ENCODE results near the gene ZNF678. TPM values are rescaled to one million over a fixed set of nuclear protein-coding genes. Genes with fewer than 3 reads are reported as not detected.

ZNF678 gene
- polyA plus RNA-seq, 3 donors: 1.5 to 1.9 (median 1.7) TPM

GRCh38 chr1:227556288-227556687 is 7.1 kb upstream of the ZNF678 start:
- Mint-ChIP-seq H3K4me3 (no peak overlapping the region), H3K27me3 (ENCODE audit: low read depth in 3 of 3) (peaks cover 38 to 44% (median 43%) of the 10 kb centered on the region in 3 donors), H3K4me1 (peaks cover 20% of the 10 kb centered on the region), H3K27ac (no peak overlapping the region), H3K36me3 (no peaks in the 10 kb centered on the region), H3K9me3 (peaks cover 28 to 76% (median 55%) of the 10 kb centered on the region in 7 donors)
- H3K27ac ChIP-seq (ENCODE audit: low read depth in 1 of 2, low read length in 2 of 2): no peak overlapping the region
- no peak for DNase-seq
- H4K20me1 ChIP-seq (ENCODE audit: insufficient read depth, low read length): no peaks in the 10 kb centered on the region
- no peak overlapping the region for H3K4me3 ChIP-seq (replicated peaks in 1 of 3; ENCODE audit: low read depth in 2 of 3, low read length in 3 of 3)
- H3K9ac ChIP-seq (ENCODE audit: insufficient read depth, low read length, poor library complexity, severe bottlenecking): no peak overlapping the region
- TF ChIP-seq CTCF (IDR thresholded peaks at IDR 0.05): no peak
- intact Hi-C loops (cut with micrococcal nuclease): no loop called here
- no peak overlapping the region for H3K4me2 ChIP-seq (replicated peaks; ENCODE audit: extremely low read depth, low read length, poor library complexity, severe bottlenecking)
- no peaks in the 10 kb centered on the region for H3K36me3 ChIP-seq (replicated peaks in 1 of 2; ENCODE audit: control insufficient read depth in 1 of 2, insufficient read depth in 2 of 2, low read length in 2 of 2)
- 100% methylated on average over 2 of the region's 7 CpGs for WGBS (ENCODE audit: insufficient coverage)
- H3K27me3 ChIP-seq (ENCODE audit: control insufficient read depth in 2 of 2, insufficient read depth in 2 of 2, low read length in 2 of 2): peaks cover 6 to 51% of the 10 kb centered on the region in 2 donors
- no peaks in the 10 kb centered on the region for H3K79me2 ChIP-seq (ENCODE audit: insufficient read depth, low read length)
- H3K4me1 ChIP-seq (ENCODE audit: control insufficient read depth in 1 of 2, insufficient read depth in 2 of 2, low read length in 2 of 2): no peaks in the 10 kb centered on the region
- H3K9me3 ChIP-seq (replicated peaks in 1 of 2; ENCODE audit: control insufficient read depth in 1 of 2, insufficient read depth in 1 of 2, low read length in 2 of 2): peaks cover 32 to 51% of the 10 kb centered on the region in 2 donors
- no peak overlapping the region for H2AFZ ChIP-seq (ENCODE audit: insufficient read depth, low read depth, low read length, poor library complexity, severe bottlenecking)

- no peak overlapping the region for H2AFZ ChIP-seq (ENCODE audit: insufficient read depth, low read depth, low read length, poor library complexity, severe bottlenecking)
- H3K9me3 Mint-ChIP-seq: peaks cover 26 to 76% (median 54%) of the 10 kb centered on the region in 7 donors
- H3K4me1 ChIP-seq (ENCODE audit: control insufficient read depth in 1 of 2, insufficient read depth in 2 of 2, low read length in 2 of 2): no peaks in the 10 kb centered on the region
- no peak for DNase-seq
- H3K36me3 ChIP-seq (replicated peaks in 1 of 2; ENCODE audit: control insufficient read depth in 1 of 2, insufficient read depth in 2 of 2, low read length in 2 of 2): no peaks in the 10 kb centered on the region
- no peak overlapping the region for H3K27ac Mint-ChIP-seq
- H3K4me3 ChIP-seq (replicated peaks in 1 of 3; ENCODE audit: low read depth in 2 of 3, low read length in 3 of 3): no peak overlapping the region
- H3K27ac ChIP-seq (ENCODE audit: low read depth in 1 of 2, low read length in 2 of 2): no peak overlapping the region
- 52% methylated on average over 25 of the region's 29 CpGs for WGBS (ENCODE audit: insufficient coverage)
- peaks cover 36 to 56% of the 10 kb centered on the region in 2 donors for H3K9me3 ChIP-seq (replicated peaks in 1 of 2; ENCODE audit: control insufficient read depth in 1 of 2, insufficient read depth in 1 of 2, low read length in 2 of 2)
- peaks cover 21% of the 10 kb centered on the region for H3K4me1 Mint-ChIP-seq
- peak overlapping the region; percentile 9 for H3K4me2 ChIP-seq (replicated peaks; ENCODE audit: extremely low read depth, low read length, poor library complexity, severe bottlenecking)
- H3K9ac ChIP-seq (ENCODE audit: insufficient read depth, low read length, poor library complexity, severe bottlenecking): no peak overlapping the region
- peaks cover 0 to 3% of the 10 kb centered on the region in 2 donors for H3K36me3 Mint-ChIP-seq
- peaks cover 49 to 57% (median 55%) of the 10 kb centered on the region in 3 donors for H3K27me3 Mint-ChIP-seq (ENCODE audit: low read depth in 3 of 3)
- intact Hi-C loops (cut with micrococcal nuclease): no loop called here
- peaks cover 11 to 62% of the 10 kb centered on the region in 2 donors for H3K27me3 ChIP-seq (ENCODE audit: control insufficient read depth in 2 of 2, insufficient read depth in 2 of 2, low read length in 2 of 2)
- H4K20me1 ChIP-seq (ENCODE audit: insufficient read depth, low read length): no peaks in the 10 kb centered on the region
- peak overlapping the region in 1 of 2 donors; percentile 62 for H3K4me3 Mint-ChIP-seq
- no peaks in the 10 kb centered on the region for H3K79me2 ChIP-seq (ENCODE audit: insufficient read depth, low read length)
- TF ChIP-seq CTCF (IDR thresholded peaks at IDR 0.05): no peak
Measured at GRCh38 chr1:227557962-227558725, 5.2 kb upstream of the ZNF678 start.
